GM23338 (cell line): ENCODE results near the gene DYRK3. TPM values are rescaled to one million over a fixed set of nuclear protein-coding genes. Genes with fewer than 3 reads are reported as not detected.

ENCODE experiments used
- ATAC-seq: fragments of 200-7000 bp; cut with Tn5 transposase; 3 replicates; pipeline ENCODE4 v1.9.1; 2020
- DNase-seq: peaks from one replicate; pipeline ENCODE4 v3.0.0-alpha.2; 2015; ENCODE audit warnings: low spot score
- H2AFZ ChIP-seq: fragments of 200-600 bp; sonication (generic); 2 replicates; pipeline ENCODE4 v1.8.0; 2016; ENCODE audit warnings: antibody characterized with exemption, mild to moderate bottlenecking, moderate library complexity
- H3F3A ChIP-seq: fragments of 200-600 bp; sonication (generic); replicated peaks from 2 replicates; pipeline ENCODE4 v1.8.0; 2017; ENCODE audit warnings: antibody characterized with exemption, mixed run types, low read depth
- H3K27ac ChIP-seq: fragments of 200-600 bp; sonication (generic); 2 replicates; pipeline ENCODE4 v1.6.1; 2016; ENCODE audit warnings: low read depth
- H3K27me3 ChIP-seq: fragments of 200-600 bp; sonication (generic); 2 replicates; pipeline ENCODE4 v1.8.0; 2016; ENCODE audit warnings: mild to moderate bottlenecking, mixed run types, moderate library complexity; ENCODE audit not compliant: insufficient read depth
- H3K36me3 ChIP-seq: fragments of 200-600 bp; sonication (generic); 2 replicates; pipeline ENCODE4 v1.8.0; 2016; ENCODE audit warnings: mild to moderate bottlenecking; ENCODE audit not compliant: insufficient read depth
- H3K4me1 ChIP-seq: fragments of 200-600 bp; sonication (generic); 2 replicates; pipeline ENCODE4 v1.8.0; 2016; ENCODE audit warnings: mild to moderate bottlenecking, moderate library complexity; ENCODE audit not compliant: insufficient read depth
- H3K4me2 ChIP-seq: fragments of 200-600 bp; sonication (generic); 2 replicates; pipeline ENCODE4 v1.7.1; 2017; ENCODE audit warnings: mixed run types
- H3K4me3 ChIP-seq: fragments of 200-600 bp; sonication (generic); 2 replicates; pipeline ENCODE4 v1.6.1; 2016; ENCODE audit warnings: mixed run types
- H3K79me2 ChIP-seq: fragments of 200-600 bp; sonication (generic); replicated peaks from 2 replicates; pipeline ENCODE4 v1.8.0; 2017; ENCODE audit warnings: mild to moderate bottlenecking; ENCODE audit not compliant: insufficient read depth
- H3K9me2 ChIP-seq: fragments of 200-600 bp; sonication (generic); 2 replicates; pipeline ENCODE4 v1.8.0; 2017; ENCODE audit not compliant: insufficient read depth
- H4K20me1 ChIP-seq: fragments of 200-600 bp; sonication (generic); replicated peaks from 2 replicates; pipeline ENCODE4 v1.8.0; 2017; ENCODE audit warnings: mild to moderate bottlenecking; ENCODE audit not compliant: insufficient read depth
- H3K27ac Mint-ChIP-seq: 2 replicates; pipeline ENCODE4 v1.8.0; 2020; ENCODE audit warnings: inconsistent platforms, mild to moderate bottlenecking, moderate library complexity, mixed read lengths
- H3K27me3 Mint-ChIP-seq: 3 replicates; pipeline ENCODE4 v1.8.0; 2022; ENCODE audit warnings: low read depth, mild to moderate bottlenecking, moderate library complexity, mixed read lengths, inconsistent platforms; ENCODE audit not compliant: insufficient read depth, poor library complexity
- H3K36me3 Mint-ChIP-seq: 3 replicates; pipeline ENCODE4 v1.8.0; 2021; ENCODE audit warnings: low read depth, mild to moderate bottlenecking, inconsistent platforms, moderate library complexity, mixed read lengths
- H3K4me1 Mint-ChIP-seq: 3 replicates; pipeline ENCODE4 v1.8.0; 2020; ENCODE audit warnings: mild to moderate bottlenecking, inconsistent platforms, mixed read lengths
- H3K4me3 Mint-ChIP-seq: 3 replicates; pipeline ENCODE4 v1.8.0; 2021; ENCODE audit warnings: moderate library complexity, mild to moderate bottlenecking, inconsistent platforms, mixed read lengths
- H3K9me3 Mint-ChIP-seq: 3 replicates; pipeline ENCODE4 v1.8.0; 2020; ENCODE audit warnings: moderate library complexity, mild to moderate bottlenecking, inconsistent platforms, mixed read lengths
- CREB1 ChIP-seq: fragments of 250-450 bp; sonication (Bioruptor Pico); IDR thresholded peaks from 2 replicates; pipeline ENCODE4 v1.5.0; 2020; ENCODE audit warnings: low read depth, mild to moderate bottlenecking, moderate library complexity
- CTCF ChIP-seq, 2 experiments: fragments of 200-600 bp in 1 of 2; sonication (generic) in 1 of 2; conservative IDR thresholded peaks; 2 replicates each; pipeline versions ENCODE4 v1.5.1 to v1.6.1; 2016 to 2017; ENCODE audit warnings: antibody characterized with exemption in 2 of 2, low read depth in 2 of 2, mild to moderate bottlenecking in 2 of 2, moderate library complexity in 1 of 2
- ETS1 ChIP-seq: IDR thresholded peaks from 2 replicates; pipeline ENCODE4 v1.6.1; 2016; ENCODE audit warnings: antibody characterized with exemption
- EZH2 ChIP-seq: fragments of 200-600 bp; sonication (generic); IDR thresholded peaks from one replicate; pipeline ENCODE4 v1.8.0; 2017; ENCODE audit warnings: antibody characterized with exemption, mild to moderate bottlenecking, low read depth; ENCODE audit not compliant: unreplicated experiment
- EZH2phosphoT487 ChIP-seq: fragments of 200-600 bp; sonication (generic); IDR thresholded peaks from one replicate; pipeline ENCODE4 v1.8.1; 2018; ENCODE audit warnings: antibody characterized with exemption; ENCODE audit not compliant: unreplicated experiment
- NANOG ChIP-seq: IDR thresholded peaks from 2 replicates; pipeline ENCODE4 v1.6.1; 2016; ENCODE audit warnings: antibody characterized with exemption, borderline replicate concordance
- POLR2AphosphoS5 ChIP-seq: IDR thresholded peaks from 2 replicates; pipeline ENCODE4 v1.6.1; 2016; ENCODE audit warnings: antibody characterized with exemption, low read depth
- STAT1 ChIP-seq: IDR thresholded peaks from one replicate; pipeline ENCODE4 v1.6.1; 2016; ENCODE audit warnings: antibody characterized with exemption; ENCODE audit not compliant: unreplicated experiment
- ZNF114 ChIP-seq: fragments of 250-450 bp; sonication (Bioruptor Pico); IDR thresholded peaks from 2 replicates; pipeline ENCODE4 v1.5.0; 2020; ENCODE audit warnings: mild to moderate bottlenecking, moderate library complexity
- ZNF331 ChIP-seq: fragments of 250-450 bp; sonication (Bioruptor Pico); IDR thresholded peaks from 2 replicates; pipeline ENCODE4 v1.5.0; 2020; ENCODE audit warnings: low read depth, mild to moderate bottlenecking, moderate library complexity
- polyA plus RNA-seq: library from polyadenylated mRNA; unstranded; fragments of >200 nt; fragmentation: Nextera tagmentation; extraction: Ambion mirVana; gene quantifications from 2 replicates; pipeline ENCODE4 v1.2.1, GENCODE V29; 2016
- total RNA-seq: library from RNA; depleted of rRNA; stranded (reverse); fragments of >200 nt; shearing (Covaris generic); gene quantifications from 2 replicates; pipeline ENCODE4 v1.2.3, GENCODE V29; 2014

DYRK3 gene
- total and polyA plus RNA-seq, 2 experiments from 2014 or later: 2.9 to 9.5 TPM

DNA sequence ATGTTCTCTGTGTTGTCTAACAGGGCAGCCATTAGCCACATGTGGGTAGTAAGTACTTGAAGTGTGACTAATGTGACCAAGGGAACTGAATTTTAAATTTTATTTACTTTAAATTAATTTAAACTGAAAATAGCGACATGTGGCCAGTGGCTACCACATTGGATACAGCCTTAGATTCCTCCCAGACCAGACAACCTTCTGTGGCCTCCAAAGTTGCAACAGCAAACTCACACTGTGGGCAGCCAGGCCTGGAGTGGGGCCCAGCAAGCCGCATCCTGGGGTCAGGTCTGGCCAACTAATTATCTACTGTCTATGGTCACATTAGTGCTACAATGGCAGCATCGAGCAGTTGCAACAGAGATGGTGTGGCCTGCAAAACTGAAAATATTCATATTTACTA lies 34.8 kb upstream of the DYRK3 start:
- DNase-seq: no peak
- H3K27me3 Mint-ChIP-seq: peaks cover 4% of the 10 kb centered on the region
- no peaks in the 10 kb centered on the region for H3K4me1 ChIP-seq
- H3K27ac ChIP-seq: no peak overlapping the region
- H3K4me2 ChIP-seq: no peak overlapping the region
- H2AFZ ChIP-seq: no peak overlapping the region
- H3K4me3 Mint-ChIP-seq: no peak overlapping the region
- H3K79me2 ChIP-seq: no peaks in the 10 kb centered on the region
- no peak for TF ChIP-seq CTCF (conservative IDR thresholded peaks at IDR 0.05; ENCODE audit: low read depth in 2 of 2)
- TF ChIP-seq ZNF331 (CRISPR knock-in tag): no peak
- TF ChIP-seq STAT1: no peak
- no peak for TF ChIP-seq EZH2
- TF ChIP-seq POLR2AphosphoS5: no peak
- no peak for TF ChIP-seq ETS1
- no peak for TF ChIP-seq CREB1 (CRISPR knock-in tag)
- no peak for TF ChIP-seq NANOG
- no peak for TF ChIP-seq ZNF114
- TF ChIP-seq EZH2phosphoT487: no peak
- no peaks in the 10 kb centered on the region for H3K9me2 ChIP-seq
- ATAC-seq: no peak
- no peaks in the 10 kb centered on the region for H3K27me3 ChIP-seq
- H3F3A ChIP-seq: no peaks in the 10 kb centered on the region
- no peak overlapping the region for H3K4me3 ChIP-seq
- H3K36me3 ChIP-seq: peaks cover 20% of the 10 kb centered on the region
- H4K20me1 ChIP-seq: no peaks in the 10 kb centered on the region
- peaks cover 4% of the 10 kb centered on the region; the same call in 1 of the 3 replicates for H3K4me1 Mint-ChIP-seq
- H3K9me3 Mint-ChIP-seq: no peaks in the 10 kb centered on the region
- H3K36me3 Mint-ChIP-seq: peaks cover 38% of the 10 kb centered on the region
- H3K27ac Mint-ChIP-seq: no peak overlapping the region

GRCh38 chr1:206604861-206605260 lies 30.5 kb upstream of the DYRK3 start:
- no peaks in the 10 kb centered on the region for H3K4me1 ChIP-seq
- no peak overlapping the region for H3K4me3 Mint-ChIP-seq
- H3K4me3 ChIP-seq: no peak overlapping the region
- no peaks in the 10 kb centered on the region for H3K9me2 ChIP-seq
- ATAC-seq (no peak), DNase-seq (no peak)
- H3K27ac ChIP-seq: no peak overlapping the region
- H3K36me3 Mint-ChIP-seq: peaks cover 25% of the 10 kb centered on the region; the same call in 2 of the 3 replicates
- no peaks in the 10 kb centered on the region for H3K9me3 Mint-ChIP-seq
- no peak for TF ChIP-seq POLR2AphosphoS5
- TF ChIP-seq EZH2phosphoT487: no peak
- H3K27me3 ChIP-seq: no peaks in the 10 kb centered on the region
- H3K27me3 Mint-ChIP-seq: no peaks in the 10 kb centered on the region
- H3K27ac Mint-ChIP-seq: no peak overlapping the region
- no peaks in the 10 kb centered on the region for H3K4me1 Mint-ChIP-seq
- no peaks in the 10 kb centered on the region for H4K20me1 ChIP-seq
- no peak overlapping the region for H3K4me2 ChIP-seq
- H3K79me2 ChIP-seq: no peaks in the 10 kb centered on the region
- H2AFZ ChIP-seq: no peak overlapping the region
- no peaks in the 10 kb centered on the region for H3F3A ChIP-seq
- peaks cover 4% of the 10 kb centered on the region; the same call in 1 of the 2 replicates for H3K36me3 ChIP-seq
